ENCODE results near the gene C21orf58. TPM values are rescaled to one million over a fixed set of nuclear protein-coding genes. Genes with fewer than 3 reads are reported as not detected.

C21orf58 gene
- total RNA-seq, 1 donor from 2014 or later = 2.9 TPM

- no peak for DNase-seq (ENCODE audit: extremely low spot score in 2 of 2)
- TF ChIP-seq POLR2AphosphoS5 (IDR thresholded peaks at IDR 0.05; ENCODE audit: insufficient read depth in 1 of 2, low read depth in 1 of 2) = no peak
- TF ChIP-seq CTCF (IDR thresholded peaks at IDR 0.05) = no peak
- TF ChIP-seq POLR2A (IDR thresholded peaks at IDR 0.05) = no peak
- intact Hi-C loops (cut with DNase I) = no loop called here
- no peaks in the 10 kb centered on the region for H3K9me3 ChIP-seq
- H3K4me1 ChIP-seq = peaks cover 29% of the 10 kb centered on the region
- H3K27ac ChIP-seq = no peak overlapping the region
- H3K36me3 ChIP-seq = no peaks in the 10 kb centered on the region
- no peak overlapping the region for H3K4me3 ChIP-seq
- H3K27me3 ChIP-seq = no peaks in the 10 kb centered on the region
These were observed 24.5 kb downstream of the C21orf58 start for GRCh38 chr21:46299167-46299566.

- Histone ChIP-seq H3K4me3 (peak overlapping the region; percentile 40 to 43), H3K27ac (peak overlapping the region; percentile 71), H3K9me3 (no peaks in the 10 kb centered on the region), H3K4me1 (peaks cover 29% of the 10 kb centered on the region), H3K27me3 (no peaks in the 10 kb centered on the region), H3K36me3 (no peaks in the 10 kb centered on the region)
- no peak for TF ChIP-seq POLR2A (IDR thresholded peaks at IDR 0.05)
- no peak for TF ChIP-seq CTCF (IDR thresholded peaks at IDR 0.05)
- TF ChIP-seq POLR2AphosphoS5 (IDR thresholded peaks at IDR 0.05; ENCODE audit: insufficient read depth in 1 of 2, low read depth in 1 of 2) = peak in 1 of 2 donors; percentile 49
- intact Hi-C loops (cut with DNase I) = no loop called here
- no peak for DNase-seq (ENCODE audit: extremely low spot score in 2 of 2)
These were observed 26.1 kb downstream of the C21orf58 start for GRCh38 chr21:46297338-46298271.

DNA sequence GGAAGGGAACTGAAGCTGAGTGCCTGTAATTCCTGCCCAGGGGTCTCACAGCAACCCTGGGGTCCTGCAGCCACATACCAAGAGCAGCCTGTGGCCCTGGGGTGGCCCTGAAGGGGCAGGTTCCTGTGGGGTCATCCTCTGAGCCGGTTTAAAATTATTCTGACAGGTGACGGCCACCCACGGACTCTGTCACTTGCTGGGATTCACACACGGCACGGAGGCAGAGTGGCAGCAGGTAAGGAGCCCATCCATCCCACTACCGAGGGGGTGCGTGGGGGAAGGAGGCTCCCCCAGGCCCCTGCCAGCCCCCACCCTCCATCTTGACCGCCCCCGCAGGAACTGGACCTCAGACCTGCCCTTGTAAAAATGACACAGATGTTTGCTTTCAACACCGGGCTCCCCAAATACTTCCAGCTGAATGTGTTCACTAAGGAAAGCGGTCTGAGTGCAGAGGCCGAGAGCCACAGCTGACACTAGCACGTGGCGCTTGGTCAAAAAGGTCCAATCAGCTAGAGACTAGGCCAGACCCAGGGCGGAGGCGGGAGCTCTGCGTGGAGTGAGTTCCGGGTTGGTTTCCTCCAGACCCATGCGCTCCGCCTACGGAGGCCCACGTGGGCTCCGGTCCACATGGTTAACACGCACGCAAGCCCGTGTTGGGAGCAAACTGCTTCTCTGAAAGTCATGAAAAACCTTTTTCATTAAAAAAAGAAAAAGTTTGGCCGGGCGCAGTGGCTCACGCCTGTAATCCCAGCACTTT is 27.5 kb downstream of the C21orf58 start:
- DNase-seq (ENCODE audit: extremely low spot score in 2 of 2) = no peak
- Histone ChIP-seq H3K27ac (no peak overlapping the region), H3K36me3 (peaks cover 0 to 9% of the 10 kb centered on the region in 2 donors), H3K4me1 (peaks cover 29% of the 10 kb centered on the region), H3K27me3 (no peaks in the 10 kb centered on the region), H3K9me3 (no peaks in the 10 kb centered on the region), H3K4me3 (no peak overlapping the region)
- intact Hi-C loops (cut with DNase I) = no loop called here
- TF ChIP-seq POLR2A (IDR thresholded peaks at IDR 0.05) (no peak), POLR2AphosphoS5 (IDR thresholded peaks at IDR 0.05; ENCODE audit: insufficient read depth in 1 of 2, low read depth in 1 of 2) (peak in 1 of 2 donors; percentile 74)

DNA sequence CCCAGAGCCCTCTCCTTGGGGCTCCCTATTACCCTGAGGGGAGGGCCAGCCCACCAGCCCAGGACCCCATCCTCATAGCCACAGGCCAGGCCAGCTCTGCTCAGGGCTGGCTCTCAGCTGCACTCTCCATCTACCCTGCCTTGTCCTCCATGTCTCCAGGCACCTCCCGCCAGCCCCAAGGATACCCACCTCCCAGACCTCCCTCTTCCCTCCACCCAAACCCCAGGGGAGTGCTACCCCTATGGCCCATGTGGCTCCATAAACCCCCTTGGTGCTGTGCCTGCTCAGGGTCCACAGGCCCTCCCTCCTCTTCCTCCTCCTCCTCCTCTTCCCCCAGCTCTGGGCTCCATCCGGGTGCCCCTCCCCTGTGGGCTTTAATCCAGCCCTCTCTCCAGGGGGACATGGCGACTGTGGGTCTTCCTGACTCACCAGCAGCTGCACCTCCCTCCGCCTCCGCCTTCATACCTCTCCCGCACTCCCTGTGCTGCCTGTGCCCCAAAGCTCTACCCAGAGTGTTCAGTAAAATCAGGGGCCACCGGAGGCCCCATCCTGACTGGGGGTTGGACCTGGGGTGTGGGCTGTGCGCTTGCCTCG is 28.4 kb downstream of the C21orf58 start:
- DNase-seq (ENCODE audit: extremely low spot score in 2 of 2) = no peak
- no peak overlapping the region for H3K4me3 ChIP-seq
- H3K27me3 ChIP-seq = no peaks in the 10 kb centered on the region
- intact Hi-C loops (cut with DNase I) = no loop called here
- no peak for TF ChIP-seq POLR2A (IDR thresholded peaks at IDR 0.05)
- peak overlapping the region; percentile 20 for H3K27ac ChIP-seq
- H3K4me1 ChIP-seq = peaks cover 29% of the 10 kb centered on the region
- peaks cover 0 to 10% of the 10 kb centered on the region in 2 donors for H3K36me3 ChIP-seq
- H3K9me3 ChIP-seq = no peaks in the 10 kb centered on the region

DNA sequence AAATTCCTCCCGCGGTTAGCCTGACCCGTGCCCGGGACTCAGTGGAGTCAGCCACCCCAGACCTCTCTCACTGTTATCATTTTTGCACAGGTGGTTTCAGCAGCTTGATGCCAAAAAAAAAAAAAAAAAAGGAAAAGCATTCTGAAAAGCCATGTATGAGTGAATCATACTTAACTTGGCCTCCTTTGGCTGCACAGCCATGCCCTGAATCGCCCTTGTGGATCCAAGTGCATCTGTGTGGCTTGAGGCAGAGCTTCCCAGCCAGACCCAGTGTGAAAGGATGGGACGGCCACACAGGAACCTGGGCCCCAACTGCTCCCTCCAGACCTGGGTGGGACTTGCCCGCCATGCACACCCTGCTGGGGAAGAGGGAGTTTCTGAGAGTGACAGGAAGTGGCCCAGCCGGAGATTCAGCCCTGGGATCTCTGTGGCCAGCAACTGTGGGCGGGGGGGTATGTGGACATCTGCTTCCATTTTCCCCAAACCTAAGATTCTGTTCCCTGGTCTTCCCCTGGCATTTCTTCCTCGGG is 29.0 kb downstream of the C21orf58 start:
- TF ChIP-seq POLR2AphosphoS5 (IDR thresholded peaks at IDR 0.05; ENCODE audit: insufficient read depth in 1 of 2, low read depth in 1 of 2) (no peak), CTCF (IDR thresholded peaks at IDR 0.05) (no peak), POLR2A (IDR thresholded peaks at IDR 0.05) (no peak)
- intact Hi-C loops (cut with DNase I) = no loop called here
- Histone ChIP-seq H3K27ac (peak overlapping the region; percentile 20), H3K4me1 (peaks cover 29% of the 10 kb centered on the region), H3K36me3 (peaks cover 0 to 10% of the 10 kb centered on the region in 2 donors), H3K4me3 (no peak overlapping the region), H3K27me3 (no peaks in the 10 kb centered on the region), H3K9me3 (no peaks in the 10 kb centered on the region)
- no peak for DNase-seq (ENCODE audit: extremely low spot score in 2 of 2)
